Upper lobe of right lung (tissue), 1 donor: ENCODE data around the gene OSCP1. TPM values are rescaled to one million over a fixed set of nuclear protein-coding genes. Genes with fewer than 3 reads are reported as not detected.
"Not testable (repeated sequence)": the region's sequence is repeated elsewhere in the genome, so short reads cannot be mapped to it uniquely, and the experiment has no call there.

ENCODE experiments used
- ATAC-seq: fragments of 200-7000 bp; cut with Tn5 transposase; one replicate; pipeline ENCODE4 v1.9.1; 2020; ENCODE audit warnings: mild to moderate bottlenecking, moderate library complexity
- DNase-seq: peaks from one replicate; pipeline ENCODE4 v3.0.0-alpha.2; 2020
- H3K27ac ChIP-seq: fragments of 200-600 bp; one replicate; pipeline ENCODE4 v1.8.0; 2022
- H3K27me3 ChIP-seq: fragments of 200-600 bp; one replicate; pipeline ENCODE4 v1.8.0; 2022; ENCODE audit warnings: mild to moderate bottlenecking
- H3K36me3 ChIP-seq: fragments of 200-600 bp; one replicate; pipeline ENCODE4 v1.8.0; 2022
- H3K4me1 ChIP-seq: fragments of 200-600 bp; one replicate; pipeline ENCODE4 v1.8.0; 2022
- H3K4me3 ChIP-seq: fragments of 200-600 bp; one replicate; pipeline ENCODE4 v1.8.0; 2022; ENCODE audit warnings: mild to moderate bottlenecking
- H3K9me3 ChIP-seq: fragments of 200-600 bp; one replicate; pipeline ENCODE4 v1.8.0; 2022
- CTCF ChIP-seq: fragments of 200-600 bp; IDR thresholded peaks from one replicate; pipeline ENCODE4 v1.8.0; 2022; ENCODE audit warnings: antibody characterized with exemption
- intact Hi-C: fragments of 100-400 bp; cut with DNase I; formaldehyde crosslinking; loops from one replicate; pipeline ENCODE4 v1.11.0; 2022
- total RNA-seq: library from RNA; stranded (reverse); fragmentation: NEBNext Ultra II Directional; extraction: Animal tissue kit (Norgen Biotek cat#: 25700); gene quantifications from one replicate; pipeline ENCODE4 v1.2.1, GENCODE V29; 2021
- donor health status: DM: no; HTN: yes; CAD: no; lungs with severe emphysema.

Gene OSCP1
- total RNA-seq, 1 donor from 2014 or later = 8.2 TPM

- Histone ChIP-seq H3K27me3 (no peaks in the 10 kb centered on the region), H3K9me3 (no peaks in the 10 kb centered on the region), H3K4me3 (peak overlapping the region; percentile 48), H3K36me3 (no peaks in the 10 kb centered on the region), H3K27ac (peak overlapping the region; percentile 80), H3K4me1 (peaks cover 11% of the 10 kb centered on the region)
- ATAC-seq (no peak), DNase-seq (no peak)
- no peak for TF ChIP-seq CTCF
- intact Hi-C loops = no loop called here
These were observed 31.8 kb upstream of the OSCP1 start for GRCh38 chr1:36481771-36482723.

- DNase-seq (peak; percentile 50), ATAC-seq (no peak)
- Histone ChIP-seq H3K36me3 (no peaks in the 10 kb centered on the region), H3K4me1 (peaks cover 7% of the 10 kb centered on the region), H3K9me3 (no peaks in the 10 kb centered on the region), H3K27me3 (no peaks in the 10 kb centered on the region), H3K27ac (no peak overlapping the region), H3K4me3 (peak overlapping the region; percentile 48)
- intact Hi-C loops = no loop called here
- no peak for TF ChIP-seq CTCF
These were observed 30.8 kb upstream of the OSCP1 start for GRCh38 chr1:36481091-36481490.

GRCh38 chr1:36480161-36480560 is 29.9 kb upstream of the OSCP1 start:
- H3K27me3 ChIP-seq = no peaks in the 10 kb centered on the region
- H3K9me3 ChIP-seq = no peaks in the 10 kb centered on the region
- peak; percentile 32 for DNase-seq
- no peak overlapping the region for H3K4me3 ChIP-seq
- intact Hi-C loops = no loop called here
- no peak overlapping the region for H3K27ac ChIP-seq
- ATAC-seq = no peak
- peaks cover 7% of the 10 kb centered on the region for H3K4me1 ChIP-seq
- H3K36me3 ChIP-seq = no peaks in the 10 kb centered on the region
- no peak for TF ChIP-seq CTCF

- Histone ChIP-seq H3K27me3 (no peaks in the 10 kb centered on the region), H3K4me1 (peaks cover 7% of the 10 kb centered on the region), H3K36me3 (no peaks in the 10 kb centered on the region), H3K4me3 (no peak overlapping the region), H3K27ac (no peak overlapping the region), H3K9me3 (no peaks in the 10 kb centered on the region)
- no peak for DNase-seq
- intact Hi-C loops = no loop called here
- no peak for ATAC-seq
- TF ChIP-seq CTCF = no peak
These were observed 29.3 kb upstream of the OSCP1 start for GRCh38 chr1:36479505-36480051.

- H3K9me3 ChIP-seq, DNase-seq, H3K27ac ChIP-seq, ATAC-seq, H3K36me3 ChIP-seq, intact Hi-C loops, H3K27me3 ChIP-seq, H3K4me1 ChIP-seq, H3K4me3 ChIP-seq: not testable (repeated sequence)
These were observed 27.4 kb upstream of the OSCP1 start for GRCh38 chr1:36477615-36478014.

- no peak for TF ChIP-seq CTCF
- no peak for ATAC-seq
- H3K9me3 ChIP-seq = no peaks in the 10 kb centered on the region
These were observed 26.7 kb upstream of the OSCP1 start for GRCh38 chr1:36476945-36477344.

More at GRCh38 chr1:36476945-36477344, 26.7 kb upstream of the OSCP1 start:
- Histone ChIP-seq H3K36me3 (no peaks in the 10 kb centered on the region), H3K4me3 (no peak overlapping the region), H3K27me3 (no peaks in the 10 kb centered on the region), H3K27ac (no peak overlapping the region), H3K4me1 (peaks cover 1% of the 10 kb centered on the region)
- intact Hi-C loops = no loop called here
- no peak for DNase-seq
